MM.1S (cell line): ENCODE measurements around the gene CIB2.

Source experiments
- DNase-seq: peaks from one replicate; pipeline ENCODE4 v3.0.0-alpha.2; 2015
- H2AFZ ChIP-seq: fragments of 300-600 bp; sonication (generic); 2 replicates; pipeline ENCODE4 v1.6.0; 2016; ENCODE audit warnings: antibody characterized with exemption, low read length
- H3F3A ChIP-seq: fragments of 300-600 bp; sonication (generic); 2 replicates; pipeline ENCODE4 v1.6.1; 2016; ENCODE audit warnings: mild to moderate bottlenecking, antibody characterized with exemption, low read length, moderate library complexity, mixed read lengths; ENCODE audit not compliant: insufficient read depth
- H3K27ac ChIP-seq: fragments of 300-600 bp; sonication (generic); 2 replicates; pipeline ENCODE4 v1.5.1; 2016; ENCODE audit warnings: mild to moderate bottlenecking, low read length
- H3K27me3 ChIP-seq: fragments of 300-600 bp; sonication (generic); replicated peaks from 2 replicates; pipeline ENCODE4 v1.6.0; 2016; ENCODE audit warnings: low read length; ENCODE audit not compliant: insufficient read depth
- H3K36me3 ChIP-seq: fragments of 300-600 bp; sonication (generic); replicated peaks from 2 replicates; pipeline ENCODE4 v1.6.1; 2016; ENCODE audit warnings: mild to moderate bottlenecking, low read length, mixed read lengths; ENCODE audit not compliant: insufficient read depth
- H3K4me1 ChIP-seq: fragments of 300-600 bp; sonication (generic); 2 replicates; pipeline ENCODE4 v1.6.1; 2016; ENCODE audit warnings: low read length, mixed read lengths
- H3K4me2 ChIP-seq: fragments of 300-600 bp; sonication (generic); 2 replicates; pipeline ENCODE4 v1.6.0; 2016; ENCODE audit warnings: low read depth, low read length
- H3K4me3 ChIP-seq: fragments of 300-600 bp; sonication (generic); 2 replicates; pipeline ENCODE4 v1.5.1; 2016; ENCODE audit warnings: low read length, mixed read lengths
- H3K79me2 ChIP-seq: fragments of 300-600 bp; sonication (generic); 2 replicates; pipeline ENCODE4 v1.6.1; 2016; ENCODE audit warnings: mixed run types, low read length, mixed read lengths
- H3K9ac ChIP-seq: fragments of 300-600 bp; sonication (generic); 2 replicates; pipeline ENCODE4 v1.6.1; 2016; ENCODE audit warnings: low read length, mixed read lengths
- H3K9me2 ChIP-seq: fragments of 300-600 bp; sonication (generic); replicated peaks from 2 replicates; pipeline ENCODE4 v1.6.1; 2016; ENCODE audit warnings: mild to moderate bottlenecking, low read length, mixed read lengths; ENCODE audit not compliant: insufficient read depth
- H3K9me3 ChIP-seq: fragments of 300-600 bp; sonication (generic); replicated peaks from 2 replicates; pipeline ENCODE4 v1.6.1; 2016; ENCODE audit warnings: mild to moderate bottlenecking, low read length, mixed read lengths; ENCODE audit not compliant: insufficient read depth
- H4K20me1 ChIP-seq: fragments of 300-600 bp; sonication (generic); 2 replicates; pipeline ENCODE4 v1.6.1; 2016; ENCODE audit warnings: mild to moderate bottlenecking, low read length, moderate library complexity, mixed read lengths; ENCODE audit not compliant: insufficient read depth
- EZH2 ChIP-seq: fragments of 300-600 bp; sonication (generic); optimal IDR thresholded peaks from 2 replicates; pipeline ENCODE3; 2017; ENCODE audit warnings: low read depth, mild to moderate bottlenecking, antibody characterized with exemption, low read length, mixed read lengths
- EZH2phosphoT487 ChIP-seq: fragments of 300-600 bp; sonication (generic); IDR thresholded peaks from 2 replicates; pipeline ENCODE4 v1.6.1; 2018; ENCODE audit warnings: antibody characterized with exemption, low read length
- TF ChIP-seq, protein P1 (sequence below): fragments of 300-600 bp; sonication (generic); IDR thresholded peaks from 2 replicates; pipeline ENCODE4 v1.5.1; 2016; ENCODE audit warnings: antibody characterized with exemption, low read length, mixed read lengths

Gene CIB2

GRCh38 chr15:78079298-78080087 lies 51.8 kb downstream of the CIB2 start:
- DNase-seq, result no peak
- Histone ChIP-seq H3K4me3 (no peak overlapping the region), H3K4me1 (peaks cover 15% of the 10 kb centered on the region), H3K27me3 (no peaks in the 10 kb centered on the region), H2AFZ (no peak overlapping the region), H3K27ac (no peak overlapping the region), H3K79me2 (peaks cover 26% of the 10 kb centered on the region), H3K9me3 (no peaks in the 10 kb centered on the region), H3K9me2 (no peaks in the 10 kb centered on the region), H3K9ac (no peak overlapping the region), H4K20me1 (no peaks in the 10 kb centered on the region), H3K36me3 (no peaks in the 10 kb centered on the region), H3F3A (no peaks in the 10 kb centered on the region), H3K4me2 (no peak overlapping the region)
- TF ChIP-seq EZH2 (no peak), EZH2phosphoT487 (no peak)
- TF ChIP-seq, protein P1, sequence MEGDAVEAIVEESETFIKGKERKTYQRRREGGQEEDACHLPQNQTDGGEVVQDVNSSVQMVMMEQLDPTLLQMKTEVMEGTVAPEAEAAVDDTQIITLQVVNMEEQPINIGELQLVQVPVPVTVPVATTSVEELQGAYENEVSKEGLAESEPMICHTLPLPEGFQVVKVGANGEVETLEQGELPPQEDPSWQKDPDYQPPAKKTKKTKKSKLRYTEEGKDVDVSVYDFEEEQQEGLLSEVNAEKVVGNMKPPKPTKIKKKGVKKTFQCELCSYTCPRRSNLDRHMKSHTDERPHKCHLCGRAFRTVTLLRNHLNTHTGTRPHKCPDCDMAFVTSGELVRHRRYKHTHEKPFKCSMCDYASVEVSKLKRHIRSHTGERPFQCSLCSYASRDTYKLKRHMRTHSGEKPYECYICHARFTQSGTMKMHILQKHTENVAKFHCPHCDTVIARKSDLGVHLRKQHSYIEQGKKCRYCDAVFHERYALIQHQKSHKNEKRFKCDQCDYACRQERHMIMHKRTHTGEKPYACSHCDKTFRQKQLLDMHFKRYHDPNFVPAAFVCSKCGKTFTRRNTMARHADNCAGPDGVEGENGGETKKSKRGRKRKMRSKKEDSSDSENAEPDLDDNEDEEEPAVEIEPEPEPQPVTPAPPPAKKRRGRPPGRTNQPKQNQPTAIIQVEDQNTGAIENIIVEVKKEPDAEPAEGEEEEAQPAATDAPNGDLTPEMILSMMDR, result no peak

GRCh38 chr15:78077871-78078210 lies 53.4 kb downstream of the CIB2 start:
- H3K27ac ChIP-seq, result no peak overlapping the region
- TF ChIP-seq EZH2, result no peak
- TF ChIP-seq EZH2phosphoT487, result no peak
- TF ChIP-seq, protein P1, result no peak

GRCh38 chr15:78077053-78077870 lies 54.0 kb downstream of the CIB2 start, which contains the start of gene TBC1D2B:
Gene TBC1D2B (minus strand): TSS chr15:78077711. CDS start chr15:78077652, 59 bp downstream.
- Histone ChIP-seq H3K9me2 (no peaks in the 10 kb centered on the region), H3K4me3 (peak within 1 kb of the TSS; percentile 96)

More at GRCh38 chr15:78077871-78078210, 53.4 kb downstream of the CIB2 start:
- H3K4me2 ChIP-seq, result peak overlapping the region; percentile 55
- 0 out of 2 replicates have a peak, but pooled peaks cover 6% of the 10 kb centered on the region for H3K4me1 ChIP-seq
- no peaks in the 10 kb centered on the region for H3K9me3 ChIP-seq
- H2AFZ ChIP-seq, result peak overlapping the region; percentile 38
- H3F3A ChIP-seq, result no peaks in the 10 kb centered on the region
- H3K36me3 ChIP-seq, result no peaks in the 10 kb centered on the region
- peak overlapping the region; percentile 62 for H3K4me3 ChIP-seq
- no peaks in the 10 kb centered on the region for H4K20me1 ChIP-seq
- no peaks in the 10 kb centered on the region for H3K9me2 ChIP-seq
- peaks cover 36% of the 10 kb centered on the region for H3K79me2 ChIP-seq
- no peaks in the 10 kb centered on the region for H3K27me3 ChIP-seq
- no peak for DNase-seq
- no peak overlapping the region for H3K9ac ChIP-seq

More at GRCh38 chr15:78077053-78077870, 54.0 kb downstream of the CIB2 start, which contains the start of gene TBC1D2B:
- Histone ChIP-seq H3K9ac (peak within 1 kb of the TSS; percentile 62), H3K79me2 (peaks cover 42% of the 10 kb centered on the region), H3F3A (no peaks in the 10 kb centered on the region), H4K20me1 (no peaks in the 10 kb centered on the region), H3K27ac (no peak within 1 kb of the TSS), H3K36me3 (no peaks in the 10 kb centered on the region), H3K4me1 (0 out of 2 replicates have a peak, but pooled peaks cover 6% of the 10 kb centered on the region), H3K4me2 (peak within 1 kb of the TSS; percentile 81), H2AFZ (peak within 1 kb of the TSS; percentile 89), H3K27me3 (no peaks in the 10 kb centered on the region), H3K9me3 (no peaks in the 10 kb centered on the region)
- DNase-seq, result peak; percentile 62
- TF ChIP-seq, protein P1, result no peak
- TF ChIP-seq EZH2, result no peak
